ENCODE measurements around the gene POLE.

The POLE gene

GRCh38 chr12:132687211-132688164 lies at the start of gene POLE, which contains the start of gene PXMP2:
POLE (minus strand) TSS chr12:132687342; CDS start chr12:132687315, 27 bp downstream.
PXMP2 (plus strand) TSS chr12:132687587; CDS start chr12:132687671, 84 bp downstream.
- DNase-seq, result peak; percentile 95

- DNase-seq, result no peak
Measured at GRCh38 chr12:132736913-132737312, 49.8 kb upstream of the POLE start.

- no peak for DNase-seq
Measured at GRCh38 chr12:132736378-132736777, 49.2 kb upstream of the POLE start.

- DNase-seq, result no peak
Measured at GRCh38 chr12:132735496-132735895, 48.4 kb upstream of the POLE start.

GRCh38 chr12:132734206-132734605 lies 47.1 kb upstream of the POLE start:
- no peak for DNase-seq

GRCh38 chr12:132731574-132731973 lies 44.4 kb upstream of the POLE start:
- no peak for DNase-seq

GRCh38 chr12:132730353-132730752 lies 43.2 kb upstream of the POLE start:
- no peak for DNase-seq

- no peak for DNase-seq
Measured at GRCh38 chr12:132729541-132730320, 42.6 kb upstream of the POLE start.

- DNase-seq, result no peak
Measured at GRCh38 chr12:132728502-132728901, 41.4 kb upstream of the POLE start.

GRCh38 chr12:132727091-132727794 lies 40.1 kb upstream of the POLE start:
- DNase-seq, result no peak

GRCh38 chr12:132726386-132726785 lies 39.2 kb upstream of the POLE start:
- DNase-seq, result no peak

GRCh38 chr12:132724506-132725241 lies 37.5 kb upstream of the POLE start:
- no peak for DNase-seq

GRCh38 chr12:132723764-132724140 lies 36.6 kb upstream of the POLE start:
- DNase-seq, result no peak

- DNase-seq, result no peak
Measured at GRCh38 chr12:132723015-132723763, 36.0 kb upstream of the POLE start.

- DNase-seq, result no peak
Measured at GRCh38 chr12:132720606-132721345, 33.6 kb upstream of the POLE start.

GRCh38 chr12:132719954-132720324 lies 32.8 kb upstream of the POLE start:
- DNase-seq, result no peak

GRCh38 chr12:132719141-132719953 lies 32.2 kb upstream of the POLE start:
- no peak for DNase-seq

- DNase-seq, result no peak
Measured at GRCh38 chr12:132718644-132719043, 31.5 kb upstream of the POLE start.

GRCh38 chr12:132717531-132718387 lies 30.6 kb upstream of the POLE start:
- DNase-seq, result no peak
